AG08395 (cell line): ENCODE data around the gene UBE2Q2.
"Not testable (repeated sequence)": the region's sequence is repeated elsewhere in the genome, so short reads cannot be mapped to it uniquely, and the experiment has no call there.

Experiments
- DNase-seq: peaks from one replicate; pipeline ENCODE4 v3.0.0; 2012; ENCODE audit warnings: mixed read lengths, low spot score

Gene UBE2Q2

DNA sequence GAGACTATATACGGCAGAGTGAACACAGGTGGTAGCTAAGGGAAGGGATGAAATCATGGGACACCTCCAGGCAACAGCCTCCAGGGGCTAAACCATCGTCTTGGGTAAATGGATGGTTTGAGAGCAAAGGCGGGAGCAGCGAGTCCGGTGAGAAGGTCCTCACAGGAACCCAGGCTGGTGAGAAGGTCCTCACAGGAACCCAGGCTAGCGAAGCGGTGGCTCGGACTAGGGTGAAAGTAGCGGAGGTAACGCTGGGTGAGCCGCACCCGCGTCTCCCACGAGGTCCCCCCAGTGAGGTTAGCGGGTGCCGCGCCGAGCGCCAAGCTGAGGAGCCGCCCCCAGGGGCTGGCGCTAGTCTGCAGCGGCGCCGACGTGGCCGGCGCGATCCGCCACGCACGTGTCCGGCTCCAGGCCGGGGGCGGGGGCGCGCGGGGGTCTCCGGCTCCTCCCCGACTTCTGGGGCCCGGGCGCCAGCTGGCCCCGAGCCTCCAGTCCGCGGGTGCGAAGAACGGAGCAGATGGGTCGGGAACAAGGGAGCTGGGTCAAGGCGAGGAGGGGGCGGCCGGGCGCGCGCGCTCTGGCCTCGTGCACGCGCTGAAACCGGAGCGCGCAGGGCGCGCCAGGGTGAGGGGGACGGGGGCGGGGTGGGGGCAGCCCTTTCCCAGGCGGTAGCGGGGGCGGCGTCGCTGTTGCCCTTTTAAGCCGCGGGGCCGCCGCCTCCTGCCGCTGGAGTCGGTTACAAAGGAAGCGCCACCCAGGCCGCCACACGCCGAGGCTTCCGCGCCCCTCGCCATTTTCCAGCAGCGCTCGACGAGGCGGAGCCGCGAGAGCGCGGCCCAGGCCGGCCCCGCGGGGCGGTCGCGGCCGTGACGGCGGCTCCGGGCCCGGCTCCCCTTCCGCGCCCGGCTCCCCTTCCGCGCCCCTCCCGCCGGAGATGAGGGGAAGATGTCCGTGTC is at the start of gene UBE2Q2:
Gene UBE2Q2 (plus strand): TSS at position 726 of the 956 bp plus-strand sequence. CDS start 220 bp downstream, at position 946.
- peak; percentile 70 for DNase-seq

GRCh38 chr15:75796321-75796720 is 46.9 kb upstream of the UBE2Q2 start:
- DNase-seq = no peak

DNA sequence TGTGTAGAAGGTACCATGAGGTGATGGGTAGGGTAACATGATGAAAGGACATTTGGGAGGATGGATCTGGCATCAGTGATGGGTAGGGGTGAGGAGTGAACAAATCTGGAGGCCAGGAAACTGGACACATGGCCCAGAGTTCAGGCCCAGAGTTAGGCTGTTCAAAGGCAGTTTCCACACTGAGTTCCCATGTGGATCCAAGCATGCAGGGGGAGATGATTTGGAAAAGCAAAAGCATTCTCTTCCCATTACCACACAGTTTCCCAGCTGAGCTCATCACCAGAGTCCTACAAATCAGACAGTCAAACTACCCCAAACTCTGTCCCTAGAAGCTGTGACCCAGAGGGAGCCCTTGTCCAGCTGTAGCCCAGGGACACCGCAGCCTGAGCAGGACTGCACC is 46.1 kb upstream of the UBE2Q2 start:
- DNase-seq = not testable (repeated sequence)

GRCh38 chr15:75799190-75799589 is 44.1 kb upstream of the UBE2Q2 start:
- no peak for DNase-seq

- DNase-seq = not testable (repeated sequence)
Observed at GRCh38 chr15:75800409-75800808, 42.8 kb upstream of the UBE2Q2 start.

DNA sequence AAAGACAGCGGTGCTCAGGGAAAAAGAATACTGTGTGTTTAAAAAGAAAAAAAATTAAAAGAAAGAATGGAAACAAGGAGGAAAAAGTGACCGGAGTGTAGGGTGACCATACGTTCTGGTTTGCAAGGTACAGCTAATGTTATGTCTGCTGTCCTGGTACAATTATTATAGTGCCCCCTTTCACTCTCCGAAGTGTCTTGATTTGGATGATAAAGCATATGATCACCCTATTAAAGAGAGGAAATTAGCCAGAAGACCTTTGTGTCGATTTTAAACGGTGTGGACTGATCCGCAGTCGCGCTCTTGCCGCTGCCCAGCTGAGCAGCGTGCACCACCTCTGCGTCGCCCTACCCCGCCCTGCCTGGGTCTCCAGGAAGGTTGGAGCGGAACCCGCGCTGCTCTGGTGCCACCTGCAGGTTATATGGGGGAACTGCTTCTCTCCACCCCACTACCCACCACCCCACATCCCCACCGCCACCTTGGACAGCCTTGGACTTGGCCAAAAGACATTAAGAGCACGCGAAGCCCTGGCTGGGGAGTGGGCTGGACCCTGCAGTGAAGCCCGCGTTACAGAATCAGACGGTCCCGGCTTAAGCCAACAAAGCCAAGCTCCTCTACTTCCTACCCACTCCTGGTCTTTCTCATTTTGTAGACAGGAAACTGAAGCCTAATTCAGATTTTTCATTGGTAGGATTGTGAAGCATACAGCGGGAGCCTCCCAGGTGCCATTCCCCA is 41.2 kb upstream of the UBE2Q2 start:
- peak; percentile 90 for DNase-seq

GRCh38 chr15:75807486-75807885 is 35.8 kb upstream of the UBE2Q2 start:
- not testable (repeated sequence) for DNase-seq

GRCh38 chr15:75808009-75808408 is 35.2 kb upstream of the UBE2Q2 start:
- DNase-seq = not testable (repeated sequence)

DNA sequence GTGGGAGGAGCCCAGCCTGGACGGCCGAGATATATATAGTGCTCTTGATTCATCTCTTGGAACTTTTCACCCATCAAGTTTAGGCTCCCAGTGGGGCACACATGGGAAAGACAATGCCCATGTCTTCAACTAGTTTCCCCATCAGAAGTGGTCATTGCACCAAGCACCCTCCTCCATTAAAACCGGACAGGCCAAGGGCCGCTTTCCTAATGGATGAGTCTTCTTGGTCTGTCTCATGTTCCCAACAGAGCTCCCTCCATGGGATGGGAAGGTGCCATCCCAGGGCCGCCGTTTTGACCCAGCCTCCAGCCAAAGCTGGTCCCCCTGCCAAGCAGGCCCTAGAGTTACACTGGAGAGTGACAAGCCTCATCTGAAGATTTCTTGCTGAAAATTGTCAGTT is 34.7 kb upstream of the UBE2Q2 start:
- DNase-seq = no peak

DNA sequence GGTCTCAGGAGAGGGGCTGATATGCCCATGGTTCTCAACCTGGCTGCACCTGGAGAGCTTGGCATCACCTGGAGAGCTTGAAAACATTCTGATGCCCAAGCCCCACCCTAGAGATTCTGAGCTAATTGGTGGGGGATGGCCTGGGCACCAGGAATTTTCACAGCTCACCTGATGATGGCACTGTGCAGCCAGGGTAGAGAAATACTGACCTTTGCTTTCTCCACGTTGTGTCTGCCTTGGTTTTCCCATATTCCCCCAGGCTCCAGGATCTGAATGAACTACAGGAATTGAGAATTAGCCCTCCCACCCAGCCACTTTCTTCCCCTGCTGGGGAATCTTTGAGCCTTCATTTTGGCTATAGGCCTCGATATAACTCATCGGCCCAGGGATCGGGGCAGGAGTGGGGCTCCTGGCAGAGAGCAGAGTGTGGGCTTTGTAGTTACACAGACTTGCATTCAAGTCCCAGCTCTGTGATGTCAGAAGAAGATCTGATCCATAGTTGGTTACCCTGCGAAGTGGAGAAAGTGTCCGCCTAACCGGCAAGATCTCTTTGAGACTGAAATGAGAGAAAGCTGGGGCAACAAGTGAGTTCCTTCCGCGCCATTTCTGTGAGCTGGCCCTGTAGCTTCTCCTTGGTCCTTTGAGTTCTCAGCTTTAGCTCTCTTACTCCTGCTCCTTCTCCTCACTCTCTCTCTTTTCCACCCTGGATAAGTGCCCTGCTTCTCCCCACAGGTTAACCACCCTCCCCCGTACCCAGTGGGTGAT is 33.1 kb upstream of the UBE2Q2 start:
- peak; percentile 29 for DNase-seq

- DNase-seq = no peak
Observed at GRCh38 chr15:75810874-75811498, 32.3 kb upstream of the UBE2Q2 start.

DNA sequence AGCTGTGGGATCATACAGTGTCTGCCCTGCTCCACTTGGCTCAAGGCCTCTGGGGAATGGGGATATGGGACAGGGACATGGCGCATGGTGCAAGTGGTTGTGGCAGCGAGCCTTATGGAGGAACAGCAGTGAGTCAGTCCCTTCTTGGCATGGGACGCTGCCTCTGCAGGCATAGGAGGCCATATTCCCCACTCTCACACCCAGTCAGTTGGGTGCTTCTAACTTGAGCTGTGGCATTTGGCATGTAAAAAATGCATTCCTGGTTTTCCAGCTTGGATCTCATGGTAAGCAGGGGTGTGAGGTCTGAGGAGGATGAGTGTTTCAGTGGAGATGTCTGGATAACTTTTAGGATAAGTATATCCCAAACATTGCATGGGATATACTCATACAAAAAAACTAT is 31.6 kb upstream of the UBE2Q2 start:
- peak; percentile 13 for DNase-seq

GRCh38 chr15:75814794-75815193 is 28.5 kb upstream of the UBE2Q2 start:
- DNase-seq = no peak

- no peak for DNase-seq
Observed at GRCh38 chr15:75815811-75816719, 27.2 kb upstream of the UBE2Q2 start.

- no peak for DNase-seq
Observed at GRCh38 chr15:75817138-75817935, 25.9 kb upstream of the UBE2Q2 start.

- no peak for DNase-seq
Observed at GRCh38 chr15:75820206-75820605, 23.0 kb upstream of the UBE2Q2 start.

DNA sequence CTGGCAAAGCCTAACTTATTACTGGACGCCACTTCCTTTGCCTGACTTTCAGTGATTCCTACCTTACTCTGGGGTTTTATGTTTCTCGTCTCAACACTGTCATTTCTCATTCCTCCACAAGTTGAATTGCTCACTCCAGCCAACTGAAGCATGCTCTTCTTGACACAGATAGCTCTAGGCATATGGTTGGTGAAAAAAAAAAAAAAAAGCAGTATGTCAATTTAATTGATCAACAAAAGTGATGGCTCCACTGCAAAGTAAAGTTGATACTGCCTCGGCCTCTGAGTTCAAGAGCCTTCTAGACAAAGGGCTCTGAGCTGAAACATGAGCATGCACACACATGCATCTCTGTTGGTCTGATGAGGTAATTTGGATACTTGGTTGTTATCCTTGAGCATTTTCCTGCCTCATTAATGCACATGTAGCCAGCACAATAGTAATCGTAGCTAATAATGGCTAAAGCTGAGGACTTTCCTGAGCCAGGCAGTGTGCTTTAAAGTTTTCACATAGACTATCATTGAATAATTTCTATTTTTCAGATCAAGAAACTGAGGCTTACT is 21.4 kb upstream of the UBE2Q2 start:
- DNase-seq = no peak

DNA sequence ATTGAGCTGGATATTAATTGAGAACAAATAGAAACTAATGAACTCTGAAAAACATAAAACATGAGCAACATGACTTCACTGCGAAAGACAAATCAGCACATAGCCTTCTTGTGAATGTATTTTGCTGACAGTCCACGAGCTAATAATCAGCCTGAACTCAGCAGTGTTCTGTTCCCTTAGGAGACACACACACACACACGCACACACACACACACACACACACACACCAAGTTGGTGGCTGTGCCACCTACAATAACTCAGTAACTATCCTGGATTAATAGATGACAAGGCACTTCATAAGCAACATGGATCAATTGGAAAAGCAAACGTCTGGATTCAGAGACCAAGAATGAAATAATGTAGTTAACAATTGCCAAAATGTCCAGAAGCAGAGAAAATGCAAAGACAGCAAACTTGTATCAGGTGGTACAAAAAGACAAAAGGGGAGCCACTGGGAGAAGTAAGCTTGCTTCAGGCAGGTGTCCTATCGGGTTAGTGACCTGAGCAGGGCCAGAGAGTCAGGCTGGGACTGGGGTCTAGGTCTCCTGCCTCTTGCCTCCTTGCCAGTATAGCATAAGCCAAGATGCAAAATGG is 20.5 kb upstream of the UBE2Q2 start:
- DNase-seq = no peak
